Transverse colon (tissue), 3 donors: ENCODE results near the gene MYO1B.

ENCODE experiments used
- POLR2A ChIP-seq: fragments of 450-650 bp; IDR thresholded peaks from one replicate; pipeline ENCODE4 v1.6.1; 2016; ENCODE audit warnings: antibody characterized with exemption, mild to moderate bottlenecking, moderate library complexity
- TF ChIP-seq, protein P1 (sequence below), 5 experiments: fragments of 200-600 bp in 3 of 5; fragments of 450-650 bp in 2 of 5; sonication (generic) in 3 of 5; IDR thresholded peaks; 1 replicate in 2 of 5; 2 replicates in 3 of 5; pipeline ENCODE4 v1.5.1; 2016 to 2017; ENCODE audit warnings: antibody characterized with exemption in 5 of 5, inconsistent platforms in 3 of 5, mild to moderate bottlenecking in 2 of 5, moderate library complexity in 1 of 5

GRCh38 chr2:191230174-191230573 lies 15.0 kb upstream of the MYO1B start:
- TF ChIP-seq, protein P1, sequence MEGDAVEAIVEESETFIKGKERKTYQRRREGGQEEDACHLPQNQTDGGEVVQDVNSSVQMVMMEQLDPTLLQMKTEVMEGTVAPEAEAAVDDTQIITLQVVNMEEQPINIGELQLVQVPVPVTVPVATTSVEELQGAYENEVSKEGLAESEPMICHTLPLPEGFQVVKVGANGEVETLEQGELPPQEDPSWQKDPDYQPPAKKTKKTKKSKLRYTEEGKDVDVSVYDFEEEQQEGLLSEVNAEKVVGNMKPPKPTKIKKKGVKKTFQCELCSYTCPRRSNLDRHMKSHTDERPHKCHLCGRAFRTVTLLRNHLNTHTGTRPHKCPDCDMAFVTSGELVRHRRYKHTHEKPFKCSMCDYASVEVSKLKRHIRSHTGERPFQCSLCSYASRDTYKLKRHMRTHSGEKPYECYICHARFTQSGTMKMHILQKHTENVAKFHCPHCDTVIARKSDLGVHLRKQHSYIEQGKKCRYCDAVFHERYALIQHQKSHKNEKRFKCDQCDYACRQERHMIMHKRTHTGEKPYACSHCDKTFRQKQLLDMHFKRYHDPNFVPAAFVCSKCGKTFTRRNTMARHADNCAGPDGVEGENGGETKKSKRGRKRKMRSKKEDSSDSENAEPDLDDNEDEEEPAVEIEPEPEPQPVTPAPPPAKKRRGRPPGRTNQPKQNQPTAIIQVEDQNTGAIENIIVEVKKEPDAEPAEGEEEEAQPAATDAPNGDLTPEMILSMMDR (IDR thresholded peaks at IDR 0.05), result no peak
- TF ChIP-seq POLR2A, result no peak
